Osteocyte (in vitro differentiated cells): ENCODE measurements around the gene DCTN2. TPM values are rescaled to one million over a fixed set of nuclear protein-coding genes. Genes with fewer than 3 reads are reported as not detected.

Experiments
- microRNA-seq: library from miRNA; unstranded; fragments of <30 nt; microRNA quantifications from one replicate; pipeline ENCODE4 v1.1.0, GENCODE V29; 2020; ENCODE audit not compliant: unreplicated experiment
- total RNA-seq: library from RNA; stranded (reverse); gene quantifications from 2 replicates; pipeline ENCODE4 v1.2.1, GENCODE V29; 2021

Gene DCTN2
- total RNA-seq, 1 donor from 2014 or later, result 149 TPM

Small RNA genes lying within 50 kb of the gene (microRNA-seq; reads per million reads assigned to microRNA genes)
- gene MIR616, result not detected
- not detected for gene MIR6758

Other genes starting within 250 kb of the DCTN2 start
- gene R3HDM2, start 116.1 kb downstream of the DCTN2 start, total RNA-seq, result 62.2 and 65.0 TPM in 2 replicates
- not detected in 2 replicates for gene INHBC, start 112.4 kb downstream of the DCTN2 start, total RNA-seq
- 1.0 and 1.3 TPM in 2 replicates for gene INHBE, start 91.9 kb downstream of the DCTN2 start, total RNA-seq
- gene GLI1, start 87.4 kb downstream of the DCTN2 start, total RNA-seq, result 3.5 and 7.7 TPM in 2 replicates
- gene ARHGAP9, start 67.3 kb downstream of the DCTN2 start, total RNA-seq, result 1.5 and 2.1 TPM in 2 replicates
- gene MARS1, start 59.1 kb downstream of the DCTN2 start, total RNA-seq, result 364 and 401 TPM in 2 replicates
- 89.9 and 95.7 TPM in 2 replicates for gene DDIT3, start 26.7 kb downstream of the DCTN2 start, total RNA-seq
- gene MBD6, start 24.4 kb downstream of the DCTN2 start, total RNA-seq, result 104 and 105 TPM in 2 replicates
- gene KIF5A, start 2.9 kb upstream of the DCTN2 start, total RNA-seq, result 0.43 and 0.73 TPM in 2 replicates
- 30.4 and 34.9 TPM in 2 replicates for gene PIP4K2C, start 44.0 kb upstream of the DCTN2 start, total RNA-seq
- 26.5 and 29.9 TPM in 2 replicates for gene DTX3, start 57.6 kb upstream of the DCTN2 start, total RNA-seq
- gene ARHGEF25, start 64.2 kb upstream of the DCTN2 start, total RNA-seq, result 25.8 and 27.6 TPM in 2 replicates
- gene B4GALNT1, start 86.0 kb upstream of the DCTN2 start, total RNA-seq, result 5.6 and 6.9 TPM in 2 replicates
- 338 and 363 TPM in 2 replicates for gene OS9, start 146.9 kb upstream of the DCTN2 start, total RNA-seq
- gene AGAP2, start 191.6 kb upstream of the DCTN2 start, total RNA-seq, result 2.4 and 2.6 TPM in 2 replicates
- gene TSPAN31, start 197.8 kb upstream of the DCTN2 start, total RNA-seq, result 36.2 and 37.4 TPM in 2 replicates
- gene CDK4, start 205.1 kb upstream of the DCTN2 start, total RNA-seq, result 137 and 142 TPM in 2 replicates
- gene MARCHF9, start 207.9 kb upstream of the DCTN2 start, total RNA-seq, result 19.2 and 21.1 TPM in 2 replicates
- 1.7 and 2.3 TPM in 2 replicates for gene CYP27B1, start 219.9 kb upstream of the DCTN2 start, total RNA-seq
- 22.3 and 23.9 TPM in 2 replicates for gene METTL1, start 224.9 kb upstream of the DCTN2 start, total RNA-seq
- gene EEF1AKMT3, start 225.4 kb upstream of the DCTN2 start, total RNA-seq, result 9.8 and 11.8 TPM in 2 replicates
- 23.6 and 28.5 TPM in 2 replicates for gene TSFM, start 235.6 kb upstream of the DCTN2 start, total RNA-seq